ENCODE measurements around the gene TNFRSF21. TPM values are rescaled to one million over a fixed set of nuclear protein-coding genes. Genes with fewer than 3 reads are reported as not detected.

TNFRSF21 gene
- total RNA-seq, 1 donor from 2014 or later = 64.6 TPM

GRCh38 chr6:47203938-47204611 lies 105.6 kb downstream of the TNFRSF21 start:
- ATAC-seq = no peak

- no peak for ATAC-seq
Observed at GRCh38 chr6:47203266-47203937, 106.3 kb downstream of the TNFRSF21 start.

- ATAC-seq = no peak
Observed at GRCh38 chr6:47202644-47203205, 107.0 kb downstream of the TNFRSF21 start.

DNA sequence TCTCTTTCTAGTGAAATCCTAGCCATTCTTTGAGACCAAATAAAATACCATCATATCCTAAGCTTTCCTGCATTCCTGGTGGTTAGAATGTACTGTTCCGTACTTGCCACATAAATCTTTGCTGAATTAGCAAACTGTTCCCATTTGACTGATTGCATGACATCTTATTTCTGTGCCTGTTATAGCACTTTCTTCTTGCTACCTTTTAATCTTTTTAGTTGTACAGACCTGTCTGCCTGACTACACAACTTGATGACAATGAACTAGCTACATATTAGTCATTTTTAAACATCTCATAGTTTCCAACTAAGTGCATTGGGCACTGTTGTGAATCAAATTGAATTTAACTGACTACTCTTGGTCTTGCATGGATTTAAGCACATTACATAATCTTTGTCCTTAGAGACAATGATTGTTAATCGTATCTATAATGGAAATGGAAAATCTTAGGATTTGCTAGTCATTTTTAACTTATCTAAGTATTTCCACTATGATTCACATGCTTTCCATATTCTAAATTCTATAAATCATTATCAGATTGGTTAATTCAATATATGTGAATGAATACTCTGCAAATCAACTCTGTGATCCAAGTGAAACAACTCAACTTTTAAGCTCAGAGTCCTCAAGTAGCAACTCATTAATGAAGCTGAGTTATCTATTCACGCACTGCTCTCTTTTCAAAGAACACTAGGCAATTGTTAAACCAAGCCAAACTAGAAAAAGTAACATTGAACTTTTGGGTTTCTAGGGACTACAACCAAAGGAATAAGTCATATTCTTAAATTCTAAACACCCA lies 109.0 kb downstream of the TNFRSF21 start:
- peak; percentile 89 for ATAC-seq

DNA sequence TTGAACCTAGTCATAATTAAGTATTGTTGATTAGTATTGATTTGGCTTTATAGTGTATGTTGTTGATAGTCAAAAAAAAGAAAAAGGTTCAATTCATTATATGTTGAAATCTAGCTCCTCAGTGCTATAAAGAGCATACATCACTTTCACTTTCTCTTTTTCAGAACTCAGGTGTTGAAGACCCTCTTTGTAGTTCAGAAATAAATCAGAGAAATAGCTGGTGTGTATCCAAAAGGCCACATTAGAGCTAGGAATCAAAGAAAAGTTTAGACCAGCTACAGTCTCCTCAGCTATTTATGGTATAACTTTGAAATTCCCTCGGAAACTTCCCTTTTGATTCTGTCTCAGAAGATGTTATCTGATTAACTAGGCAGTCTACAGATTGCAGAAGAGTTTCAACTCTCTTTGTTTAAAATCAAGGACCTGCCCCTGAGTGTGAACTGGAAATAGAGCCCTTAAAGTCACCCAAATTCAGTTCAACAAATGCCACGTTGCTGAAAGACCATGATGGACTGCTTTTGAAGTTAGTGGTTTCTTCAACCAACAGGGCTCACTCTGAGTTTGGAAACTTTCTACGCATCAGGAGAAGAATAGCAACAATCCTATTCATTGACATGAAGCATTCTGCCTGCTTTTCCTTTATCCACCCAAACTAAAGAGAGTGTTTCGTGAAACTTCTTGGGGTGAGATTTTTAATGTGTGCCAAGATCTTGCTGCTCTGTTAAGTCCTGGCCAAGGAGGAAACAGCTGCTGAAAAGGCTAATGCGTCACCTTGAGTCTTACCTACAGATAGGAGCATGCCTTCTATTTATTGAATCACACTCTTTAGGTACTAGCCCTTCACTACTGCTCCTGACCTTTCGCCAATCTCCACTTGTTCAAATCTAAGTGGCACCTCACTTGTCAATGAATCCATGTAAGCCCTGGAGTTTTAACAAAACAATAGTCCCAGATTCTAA lies 111.7 kb downstream of the TNFRSF21 start:
- peak; percentile 81 for ATAC-seq

GRCh38 chr6:47196113-47196512 lies 113.6 kb downstream of the TNFRSF21 start:
- no peak for ATAC-seq

DNA sequence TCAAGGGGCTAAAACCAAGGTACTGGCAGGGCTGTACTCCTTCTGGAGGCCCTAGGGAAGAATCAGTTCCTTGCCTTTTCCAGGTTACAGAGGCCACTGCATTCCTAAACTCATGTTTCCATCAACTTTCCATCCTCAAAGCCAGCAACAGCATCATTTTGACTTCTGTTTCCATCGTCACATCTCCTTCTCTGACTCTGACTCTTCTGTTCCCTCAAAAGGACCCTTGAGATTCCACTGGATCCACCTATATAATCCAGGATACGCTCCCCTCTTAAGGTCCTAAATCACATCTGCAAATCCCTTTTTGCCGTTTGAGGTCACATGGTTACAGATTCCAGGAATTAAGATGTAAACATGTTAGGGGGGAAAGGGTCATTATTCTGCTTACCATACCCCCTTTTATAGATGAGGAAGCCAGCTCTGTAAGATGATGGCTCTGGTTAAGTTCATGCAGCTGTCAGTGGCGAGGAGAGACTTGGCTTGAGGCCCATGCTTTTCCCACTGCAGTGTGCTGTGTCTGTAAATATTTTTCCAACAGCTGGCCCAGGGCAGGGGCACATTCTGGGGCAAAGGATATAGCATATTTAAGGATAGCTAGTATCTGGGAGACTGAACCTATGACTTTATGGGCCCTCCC lies 114.6 kb downstream of the TNFRSF21 start:
- ATAC-seq = no peak

GRCh38 chr6:47188588-47189021 lies 121.1 kb downstream of the TNFRSF21 start:
- peak; percentile 99 for ATAC-seq

- ATAC-seq = peak; percentile 42
Observed at GRCh38 chr6:47187893-47188587, 121.7 kb downstream of the TNFRSF21 start.

- no peak for ATAC-seq
Observed at GRCh38 chr6:47187113-47187512, 122.6 kb downstream of the TNFRSF21 start.

DNA sequence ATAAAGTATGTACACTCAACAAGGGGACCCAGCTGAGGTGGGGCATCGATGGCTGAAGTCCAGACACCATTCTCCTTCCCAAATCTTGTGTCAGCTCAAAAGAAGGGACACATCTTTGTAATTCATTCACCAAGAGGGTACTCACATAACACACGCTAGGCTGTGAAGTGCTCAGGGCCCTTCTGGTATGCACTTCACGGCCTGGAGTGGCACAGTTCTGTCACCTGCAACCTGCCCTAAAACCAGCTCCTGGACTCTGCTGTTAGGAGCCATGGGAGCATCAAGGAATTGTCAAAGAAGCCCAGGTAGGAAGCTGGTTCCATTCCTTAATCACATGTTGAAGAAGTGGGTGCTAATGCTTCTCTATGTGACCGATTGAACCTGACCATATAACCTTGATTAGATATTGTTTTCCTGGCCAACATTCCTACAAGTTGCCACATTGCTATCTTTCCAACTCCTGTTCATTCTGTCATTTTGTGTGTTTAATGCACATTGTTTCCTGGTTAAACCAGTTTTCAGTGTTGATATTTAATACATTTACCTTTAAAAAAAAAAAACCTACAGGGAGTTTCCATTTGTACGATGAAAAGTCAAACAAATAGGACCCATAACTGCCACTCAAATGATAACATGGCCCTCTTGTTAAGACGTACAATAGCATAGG lies 127.3 kb downstream of the TNFRSF21 start:
- ATAC-seq = peak; percentile 30

GRCh38 chr6:47181681-47182080 lies 128.0 kb downstream of the TNFRSF21 start:
- ATAC-seq = no peak

Other genes with a start within 250 kb of the TNFRSF21 start
- 25.8 TPM for gene CD2AP, start 167.9 kb upstream of the TNFRSF21 start, total RNA-seq

Data from esophagus mucosa (tissue), 1 donor.